GM10847 (cell line): ENCODE measurements around the gene PHLDB1.

Experiments
- POLR2A ChIP-seq: IDR thresholded peaks from 2 replicates; pipeline ENCODE4 v1.6.1; 2011; ENCODE audit not compliant: insufficient read length; ENCODE audit errors: extremely low read depth

PHLDB1 gene

GRCh38 chr11:118607401-118608359 is at the start of gene PHLDB1:
Gene PHLDB1, plus strand, starts transcription at chr11:118607615. Its CDS starts 6,222 bp downstream, at chr11:118613837.
- TF ChIP-seq POLR2A: no peak

- TF ChIP-seq POLR2A: no peak
These were observed 46.6 kb upstream of the PHLDB1 start for GRCh38 chr11:118560806-118561205.

DNA sequence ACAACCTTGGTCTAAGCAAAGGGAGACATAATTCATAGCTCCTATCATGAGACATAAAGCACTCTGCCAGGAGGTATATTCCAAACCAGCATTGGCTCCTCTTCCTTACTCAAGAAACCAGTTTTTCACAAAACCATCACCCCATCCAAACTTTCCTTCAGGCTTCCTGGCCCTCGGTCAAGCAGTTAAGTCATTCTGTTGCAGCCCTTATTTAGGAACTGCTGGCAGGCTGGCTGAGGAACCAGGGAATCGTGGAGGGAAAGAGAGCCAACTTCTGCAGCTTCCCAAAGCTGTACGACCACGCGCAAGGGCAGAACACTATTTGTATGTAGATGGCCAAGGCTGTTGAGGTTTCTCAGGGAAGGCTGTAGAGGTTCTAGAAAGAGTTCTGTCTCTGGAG is 42.4 kb upstream of the PHLDB1 start:
- no peak for TF ChIP-seq POLR2A

GRCh38 chr11:118569670-118570069 is 37.7 kb upstream of the PHLDB1 start:
- no peak for TF ChIP-seq POLR2A

GRCh38 chr11:118570787-118571186 is 36.6 kb upstream of the PHLDB1 start:
- TF ChIP-seq POLR2A: no peak

DNA sequence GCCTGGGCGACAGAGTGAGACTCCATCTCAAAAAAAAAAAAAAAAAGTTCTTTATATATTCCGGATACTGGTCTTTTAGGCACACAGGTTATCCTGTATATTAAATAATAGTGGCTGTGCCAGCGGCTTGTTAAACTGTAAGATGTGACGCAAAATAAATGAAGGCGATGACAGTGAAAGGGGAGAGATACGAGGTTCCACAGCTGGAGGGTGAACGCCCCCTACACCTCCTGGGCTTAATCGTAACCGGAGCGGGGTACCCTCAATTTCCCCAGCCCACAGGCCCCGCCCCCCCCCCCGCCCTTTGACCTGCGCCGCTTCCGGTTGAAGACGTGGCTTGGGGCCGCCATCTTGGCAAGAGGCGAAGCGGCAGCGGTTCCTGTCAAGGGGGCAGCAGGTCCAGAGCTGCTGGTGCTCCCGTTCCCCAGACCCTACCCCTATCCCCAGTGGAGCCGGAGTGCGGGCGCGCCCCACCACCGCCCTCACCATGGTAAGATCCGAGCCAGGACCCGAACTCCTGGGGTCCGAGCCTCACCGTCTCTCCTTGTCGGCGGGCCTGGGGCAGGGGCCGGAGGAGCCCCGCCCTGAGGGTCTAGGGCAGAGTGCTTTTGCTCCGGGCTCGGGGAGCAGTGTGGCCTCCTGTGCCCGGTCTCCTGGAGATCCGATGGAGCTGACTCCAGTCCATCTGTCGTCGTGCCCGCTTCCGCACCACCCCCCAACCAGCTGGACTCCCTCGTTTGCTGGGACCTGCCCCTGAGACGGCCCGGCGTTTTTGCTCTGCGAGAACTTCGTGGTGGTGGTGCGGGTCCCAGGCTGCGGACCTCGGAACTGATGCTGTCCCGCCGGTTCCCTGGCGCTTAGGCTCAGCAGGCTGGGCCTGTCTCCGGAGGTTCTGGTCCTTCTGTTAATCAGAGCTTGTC is 35.1 kb upstream of the PHLDB1 start, which contains the start of gene ARCN1:
Gene ARCN1, plus strand, starts transcription at position 349 of the 920 bp plus-strand sequence. Its CDS starts 139 bp downstream, at position 488.
- TF ChIP-seq POLR2A: peak; percentile 89

GRCh38 chr11:118572981-118573550 is 34.3 kb upstream of the PHLDB1 start:
- TF ChIP-seq POLR2A: no peak

GRCh38 chr11:118574636-118575035 is 32.8 kb upstream of the PHLDB1 start:
- TF ChIP-seq POLR2A: no peak

DNA sequence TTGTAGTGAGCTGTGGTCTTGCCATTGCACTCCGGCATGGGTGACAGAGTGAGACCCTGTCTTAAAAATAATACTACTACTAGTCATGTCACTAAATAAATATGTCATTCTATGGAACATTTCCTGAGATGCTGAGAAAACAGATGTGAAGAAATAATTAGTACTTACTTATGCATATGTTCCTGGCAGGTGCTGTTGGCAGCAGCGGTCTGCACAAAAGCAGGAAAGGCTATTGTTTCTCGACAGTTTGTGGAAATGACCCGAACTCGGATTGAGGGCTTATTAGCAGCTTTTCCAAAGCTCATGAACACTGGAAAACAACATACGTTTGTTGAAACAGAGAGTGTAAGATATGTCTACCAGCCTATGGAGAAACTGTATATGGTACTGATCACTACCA is 26.4 kb upstream of the PHLDB1 start:
- TF ChIP-seq POLR2A: no peak

GRCh38 chr11:118587952-118588351 is 19.5 kb upstream of the PHLDB1 start:
- no peak for TF ChIP-seq POLR2A

DNA sequence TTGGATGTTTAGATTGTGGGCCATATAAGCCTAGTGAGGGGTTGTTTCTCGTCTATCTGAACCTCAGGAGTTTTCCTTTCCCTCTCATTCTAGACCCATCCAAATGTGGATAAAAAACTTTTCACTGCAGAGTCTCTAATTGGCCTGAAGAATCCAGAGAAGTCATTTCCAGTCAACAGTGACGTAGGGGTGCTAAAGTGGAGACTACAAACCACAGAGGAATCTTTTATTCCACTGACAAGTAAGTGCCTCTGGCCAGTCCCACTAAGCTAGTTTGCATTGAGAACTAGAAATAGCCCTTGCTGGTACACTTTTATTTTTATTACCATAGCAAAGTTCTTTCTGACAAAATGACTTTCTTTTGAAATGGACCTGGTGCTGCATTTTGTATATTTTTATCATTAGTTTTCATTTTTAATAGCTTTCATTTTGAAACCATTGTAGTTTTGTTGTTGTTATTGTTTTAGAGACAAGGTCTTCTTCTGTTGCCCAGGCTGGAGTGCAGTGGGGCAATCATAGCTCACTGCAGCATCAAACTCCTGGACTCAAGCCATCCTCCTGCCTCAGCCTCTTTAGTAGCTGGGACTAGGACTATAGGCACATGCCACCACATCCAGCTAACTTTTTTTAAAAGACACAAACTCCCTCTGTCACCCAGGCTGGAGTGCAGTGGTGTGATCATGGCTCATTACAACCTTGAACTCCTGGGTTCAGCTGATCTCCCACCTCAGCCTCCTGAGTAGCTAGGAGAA is 14.6 kb upstream of the PHLDB1 start:
- TF ChIP-seq POLR2A: no peak

- no peak for TF ChIP-seq POLR2A
These were observed 10.9 kb upstream of the PHLDB1 start for GRCh38 chr11:118596224-118597146.

GRCh38 chr11:118597556-118597955 is 9.9 kb upstream of the PHLDB1 start:
- TF ChIP-seq POLR2A: no peak
